WTC11 (cell line): ENCODE measurements around the gene ATP2A2.

Experiments
- CTCF ChIP-seq: fragments of 200-600 bp; IDR thresholded peaks from 2 replicates; pipeline ENCODE4 v1.8.0; 2022; ENCODE audit warnings: antibody characterized with exemption
- ZBTB21 ChIP-seq: sonication (generic); formaldehyde crosslinking; IDR thresholded peaks from 2 replicates; pipeline ENCODE4 v1.8.1; 2023; ENCODE audit warnings: mild to moderate bottlenecking, missing genetic modification reagents, borderline replicate concordance
- TF ChIP-seq, protein P1 (sequence below): sonication (generic); formaldehyde crosslinking; IDR thresholded peaks from 2 replicates; pipeline ENCODE4 v1.8.0; 2022; ENCODE audit warnings: missing genetic modification reagents

GRCh38 chr12:110244829-110245228, 36.2 kb upstream of the ATP2A2 start:
- TF ChIP-seq CTCF (no peak), ZBTB21 (no peak)
- TF ChIP-seq, protein P1, sequence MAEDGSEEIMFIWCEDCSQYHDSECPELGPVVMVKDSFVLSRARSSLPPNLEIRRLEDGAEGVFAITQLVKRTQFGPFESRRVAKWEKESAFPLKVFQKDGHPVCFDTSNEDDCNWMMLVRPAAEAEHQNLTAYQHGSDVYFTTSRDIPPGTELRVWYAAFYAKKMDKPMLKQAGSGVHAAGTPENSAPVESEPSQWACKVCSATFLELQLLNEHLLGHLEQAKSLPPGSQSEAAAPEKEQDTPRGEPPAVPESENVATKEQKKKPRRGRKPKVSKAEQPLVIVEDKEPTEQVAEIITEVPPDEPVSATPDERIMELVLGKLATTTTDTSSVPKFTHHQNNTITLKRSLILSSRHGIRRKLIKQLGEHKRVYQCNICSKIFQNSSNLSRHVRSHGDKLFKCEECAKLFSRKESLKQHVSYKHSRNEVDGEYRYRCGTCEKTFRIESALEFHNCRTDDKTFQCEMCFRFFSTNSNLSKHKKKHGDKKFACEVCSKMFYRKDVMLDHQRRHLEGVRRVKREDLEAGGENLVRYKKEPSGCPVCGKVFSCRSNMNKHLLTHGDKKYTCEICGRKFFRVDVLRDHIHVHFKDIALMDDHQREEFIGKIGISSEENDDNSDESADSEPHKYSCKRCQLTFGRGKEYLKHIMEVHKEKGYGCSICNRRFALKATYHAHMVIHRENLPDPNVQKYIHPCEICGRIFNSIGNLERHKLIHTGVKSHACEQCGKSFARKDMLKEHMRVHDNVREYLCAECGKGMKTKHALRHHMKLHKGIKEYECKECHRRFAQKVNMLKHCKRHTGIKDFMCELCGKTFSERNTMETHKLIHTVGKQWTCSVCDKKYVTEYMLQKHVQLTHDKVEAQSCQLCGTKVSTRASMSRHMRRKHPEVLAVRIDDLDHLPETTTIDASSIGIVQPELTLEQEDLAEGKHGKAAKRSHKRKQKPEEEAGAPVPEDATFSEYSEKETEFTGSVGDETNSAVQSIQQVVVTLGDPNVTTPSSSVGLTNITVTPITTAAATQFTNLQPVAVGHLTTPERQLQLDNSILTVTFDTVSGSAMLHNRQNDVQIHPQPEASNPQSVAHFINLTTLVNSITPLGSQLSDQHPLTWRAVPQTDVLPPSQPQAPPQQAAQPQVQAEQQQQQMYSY (CRISPR knock-in tag), result no peak
